ENCODE results near the gene TAOK1. TPM values are rescaled to one million over a fixed set of nuclear protein-coding genes. Genes with fewer than 3 reads are reported as not detected.

The TAOK1 gene
- total and polyA plus RNA-seq, 2 experiments from 2014 or later: 5.2 to 46.1 TPM

GRCh38 chr17:29393436-29393835, 3.3 kb downstream of the TAOK1 start:
- no peak for TF ChIP-seq EZH2 (IDR thresholded peaks at IDR 0.05; ENCODE audit: borderline replicate concordance)
- no peak for TF ChIP-seq CTCF (IDR thresholded peaks at IDR 0.05; ENCODE audit: poor library complexity)
- TF ChIP-seq EZH2phosphoT487 (IDR thresholded peaks at IDR 0.05; ENCODE audit: low read depth, severe bottlenecking, unreplicated experiment): no peak
- no peak for DNase-seq (ENCODE audit: low spot score)
- no peak overlapping the region for H3K4me3 ChIP-seq

GRCh38 chr17:29394761-29395160, 4.6 kb downstream of the TAOK1 start:
- no peak for DNase-seq (ENCODE audit: low spot score)
- Histone ChIP-seq H3K27ac (no peak overlapping the region), H3K4me1 (ENCODE audit: insufficient read depth) (peaks cover 11% of the 10 kb centered on the region), H3K4me2 (no peak overlapping the region), H3K27me3 (no peaks in the 10 kb centered on the region), H3K9me2 (replicated peaks; ENCODE audit: insufficient read depth) (no peaks in the 10 kb centered on the region), H4K20me1 (ENCODE audit: insufficient read depth, poor library complexity, severe bottlenecking) (peaks cover 79% of the 10 kb centered on the region), H3K4me3 (no peak overlapping the region), H2AFZ (no peak overlapping the region), H3K9me3 (ENCODE audit: low read depth) (no peaks in the 10 kb centered on the region), H3K79me2 (peaks cover 92% of the 10 kb centered on the region), H3K36me3 (replicated peaks; ENCODE audit: insufficient read depth, low read depth) (no peaks in the 10 kb centered on the region)
- 95% methylated on average over 4 of the region's 4 CpGs for WGBS (ENCODE audit: low lambda C conversion rate, missing lambda C conversion rate)
- TF ChIP-seq EZH2 (IDR thresholded peaks at IDR 0.05; ENCODE audit: borderline replicate concordance) (no peak), CTCF (IDR thresholded peaks at IDR 0.05; ENCODE audit: poor library complexity) (no peak), EZH2phosphoT487 (IDR thresholded peaks at IDR 0.05; ENCODE audit: low read depth, severe bottlenecking, unreplicated experiment) (no peak)

More at GRCh38 chr17:29393436-29393835, 3.3 kb downstream of the TAOK1 start:
- Histone ChIP-seq H3K27me3 (no peaks in the 10 kb centered on the region), H3K27ac (peak overlapping the region; percentile 15), H3K9me2 (replicated peaks; ENCODE audit: insufficient read depth) (no peaks in the 10 kb centered on the region), H3K9me3 (ENCODE audit: low read depth) (no peaks in the 10 kb centered on the region), H2AFZ (no peak overlapping the region), H4K20me1 (ENCODE audit: insufficient read depth, poor library complexity, severe bottlenecking) (peaks cover 68% of the 10 kb centered on the region), H3K79me2 (peaks cover 79% of the 10 kb centered on the region), H3K36me3 (replicated peaks; ENCODE audit: insufficient read depth, low read depth) (no peaks in the 10 kb centered on the region), H3K4me1 (ENCODE audit: insufficient read depth) (peaks cover 11% of the 10 kb centered on the region), H3K4me2 (peak overlapping the region; percentile 79)

GRCh38 chr17:29396066-29396465, 5.9 kb downstream of the TAOK1 start:
- no peak for DNase-seq (ENCODE audit: low spot score)
- peaks cover 98% of the 10 kb centered on the region for H3K79me2 ChIP-seq
- H4K20me1 ChIP-seq (ENCODE audit: insufficient read depth, poor library complexity, severe bottlenecking): peaks cover 92% of the 10 kb centered on the region
- H3K9me2 ChIP-seq (replicated peaks; ENCODE audit: insufficient read depth): no peaks in the 10 kb centered on the region
- WGBS (ENCODE audit: low lambda C conversion rate, missing lambda C conversion rate): 70% methylated on average over 2 of the region's 2 CpGs
- no peak overlapping the region for H3K27ac ChIP-seq
- H2AFZ ChIP-seq: no peak overlapping the region
- no peak overlapping the region for H3K4me3 ChIP-seq
- no peaks in the 10 kb centered on the region for H3K36me3 ChIP-seq (replicated peaks; ENCODE audit: insufficient read depth, low read depth)
- no peak overlapping the region for H3K4me2 ChIP-seq
- H3K27me3 ChIP-seq: no peaks in the 10 kb centered on the region
- H3K9me3 ChIP-seq (ENCODE audit: low read depth): no peaks in the 10 kb centered on the region
- TF ChIP-seq EZH2 (IDR thresholded peaks at IDR 0.05; ENCODE audit: borderline replicate concordance) (no peak), CTCF (IDR thresholded peaks at IDR 0.05; ENCODE audit: poor library complexity) (no peak), EZH2phosphoT487 (IDR thresholded peaks at IDR 0.05; ENCODE audit: low read depth, severe bottlenecking, unreplicated experiment) (no peak)
- H3K4me1 ChIP-seq (ENCODE audit: insufficient read depth): peaks cover 11% of the 10 kb centered on the region

GRCh38 chr17:29399634-29400033, 9.5 kb downstream of the TAOK1 start:
- H3K9me2 ChIP-seq (replicated peaks; ENCODE audit: insufficient read depth): no peaks in the 10 kb centered on the region
- TF ChIP-seq EZH2phosphoT487 (IDR thresholded peaks at IDR 0.05; ENCODE audit: low read depth, severe bottlenecking, unreplicated experiment): no peak
- TF ChIP-seq CTCF (IDR thresholded peaks at IDR 0.05; ENCODE audit: poor library complexity): no peak
- no peak for TF ChIP-seq EZH2 (IDR thresholded peaks at IDR 0.05; ENCODE audit: borderline replicate concordance)
- H3K27ac ChIP-seq: no peak overlapping the region
- no peaks in the 10 kb centered on the region for H3K4me1 ChIP-seq (ENCODE audit: insufficient read depth)
- no peaks in the 10 kb centered on the region for H3K36me3 ChIP-seq (replicated peaks; ENCODE audit: insufficient read depth, low read depth)
- DNase-seq (ENCODE audit: low spot score): no peak
- H3K4me2 ChIP-seq: no peak overlapping the region
- H3K9me3 ChIP-seq (ENCODE audit: low read depth): no peaks in the 10 kb centered on the region
- no peak overlapping the region for H3K4me3 ChIP-seq
- H3K79me2 ChIP-seq: peaks cover 98% of the 10 kb centered on the region
- H4K20me1 ChIP-seq (ENCODE audit: insufficient read depth, poor library complexity, severe bottlenecking): peaks cover 92% of the 10 kb centered on the region
- H3K27me3 ChIP-seq: no peaks in the 10 kb centered on the region
- no peak overlapping the region for H2AFZ ChIP-seq
- 99% methylated on average over 4 of the region's 4 CpGs for WGBS (ENCODE audit: low lambda C conversion rate, missing lambda C conversion rate)

All from hepatocyte (in vitro differentiated cells).